Islet of Langerhans (tissue), 1 donor: ENCODE results near the gene ZNF135.
A peak's percentile ranks its signal among the peaks of the same experiment; 100 is the strongest.

ENCODE experiments used
- FAIRE-seq: peaks from one replicate; lab custom pipeline; 2011; peaks lifted over from hg19 to GRCh38; lab: Jason Lieb, UNC

ZNF135 gene

DNA sequence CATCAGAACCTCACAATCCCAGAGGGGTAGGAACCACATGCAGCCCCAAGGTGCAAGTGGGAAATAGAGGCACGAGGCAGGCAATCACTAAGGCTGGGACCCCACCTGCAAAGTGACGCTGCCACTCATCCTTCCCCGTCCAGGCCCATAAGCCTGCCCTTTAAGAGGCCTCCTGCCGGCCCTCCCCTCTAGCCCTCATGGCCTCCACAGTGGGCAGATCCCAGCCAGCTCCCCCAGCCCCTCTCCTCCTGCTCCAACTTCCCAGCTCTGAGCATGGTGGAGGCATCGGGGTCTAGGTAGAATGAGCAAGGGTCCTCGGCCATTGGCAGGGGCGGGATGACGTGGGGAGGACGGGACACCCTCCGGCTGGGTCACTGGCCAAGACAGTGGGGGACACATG lies 36.2 kb downstream of the ZNF135 start:
- no peak for FAIRE-seq

DNA sequence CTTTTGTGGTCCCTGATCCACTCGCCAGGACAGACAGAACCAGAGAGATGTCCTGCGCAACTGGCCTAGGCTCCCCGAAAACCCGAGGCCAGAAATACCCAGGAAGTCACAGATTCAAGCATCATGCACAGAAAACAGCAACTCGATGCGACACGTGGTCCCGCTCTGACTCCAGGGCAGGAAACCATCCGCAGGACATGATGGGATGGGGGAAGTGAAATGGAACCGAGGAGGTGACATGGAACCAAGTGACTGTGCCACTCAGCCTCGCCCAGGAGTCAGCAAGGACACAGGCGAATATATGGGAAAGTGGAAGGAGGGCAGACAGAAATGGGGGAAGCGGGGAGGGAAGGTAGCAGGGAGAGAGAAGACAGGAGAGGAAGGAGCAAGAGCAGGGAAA lies 37.8 kb downstream of the ZNF135 start:
- no peak for FAIRE-seq

DNA sequence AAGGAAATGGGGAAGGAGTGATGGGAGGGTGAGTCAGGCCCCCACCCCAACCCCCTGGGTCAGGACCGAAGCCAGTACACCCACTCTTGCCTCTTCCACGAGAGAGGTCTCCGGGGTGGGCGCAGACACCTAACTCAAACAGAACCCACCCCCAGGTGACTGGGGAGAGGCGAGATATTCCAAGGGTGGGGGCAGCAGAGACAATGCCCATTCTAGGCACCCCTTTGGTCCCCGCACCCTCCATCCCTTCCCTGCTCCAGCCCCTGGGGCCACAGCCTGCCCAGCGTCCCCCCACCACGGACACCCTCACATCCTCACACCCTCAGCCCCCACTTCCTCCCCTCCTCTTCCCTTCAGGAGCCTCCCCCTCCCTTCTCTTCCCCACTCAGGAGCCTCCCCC lies 38.3 kb downstream of the ZNF135 start:
- FAIRE-seq, result no peak

DNA sequence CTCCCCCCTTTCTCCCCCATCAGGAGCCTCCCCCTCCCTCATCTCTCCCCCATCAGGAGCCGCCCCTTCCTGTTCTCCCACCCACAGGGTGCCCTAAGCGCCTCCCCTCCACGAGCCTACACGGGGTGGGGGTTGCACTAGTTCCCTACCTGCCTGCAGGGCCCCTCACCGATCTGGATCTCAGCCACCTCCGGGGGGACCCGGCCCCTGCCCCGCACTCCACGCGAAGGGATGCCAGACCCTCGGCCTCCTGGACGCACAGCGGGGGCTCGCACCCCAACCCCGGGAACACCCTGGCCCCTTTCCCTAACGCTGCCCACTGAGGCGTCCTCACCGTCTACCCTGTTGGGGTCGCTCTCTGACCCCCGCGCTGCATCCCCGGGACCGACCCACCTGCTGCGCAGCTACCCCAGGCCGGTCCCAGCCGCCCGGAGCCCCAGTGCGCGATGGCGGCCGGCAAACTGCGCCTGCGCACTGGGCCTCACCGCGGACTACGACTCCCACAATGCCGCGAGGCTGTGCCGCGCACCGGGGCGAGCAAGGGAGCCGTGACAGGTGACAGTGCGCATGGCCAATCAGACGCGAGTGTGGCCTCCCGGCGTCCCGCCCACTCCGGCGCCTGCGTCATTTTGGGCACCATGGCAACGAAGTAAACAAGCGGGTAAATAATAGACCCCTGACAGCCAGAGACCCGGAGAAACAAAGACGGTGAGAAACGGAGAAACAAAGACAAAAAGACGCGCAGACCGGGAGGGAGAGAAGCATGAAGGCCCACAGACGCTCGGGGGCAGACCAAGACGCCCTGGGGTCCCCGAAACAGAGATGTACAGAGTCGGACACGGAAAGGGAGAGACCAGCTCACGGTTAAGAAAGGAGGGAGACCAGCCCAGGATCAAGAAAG lies 38.9 kb downstream of the ZNF135 start, which contains the start of gene ZSCAN18:
Gene ZSCAN18, minus strand, starts transcription at position 451 of the 901 bp plus-strand sequence. CDS start 7,964 bp downstream, outside the sequence.
- peak; percentile 86 for FAIRE-seq

DNA sequence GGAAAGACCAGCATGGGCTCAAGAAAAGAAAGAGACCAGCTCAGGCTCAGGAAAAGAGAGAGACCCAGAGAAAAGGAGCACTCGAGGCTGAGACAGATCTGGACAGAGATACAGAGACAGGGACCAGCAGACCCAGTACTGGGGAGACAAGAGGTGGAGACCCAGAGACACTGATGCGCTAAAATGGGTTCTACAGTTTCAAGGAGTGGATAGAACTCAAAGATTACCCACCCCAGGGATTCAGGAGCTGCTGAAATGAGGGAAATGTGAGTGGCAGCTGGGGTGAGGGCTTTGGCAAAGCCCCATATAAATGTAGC lies 39.6 kb downstream of the ZNF135 start:
- no peak for FAIRE-seq

DNA sequence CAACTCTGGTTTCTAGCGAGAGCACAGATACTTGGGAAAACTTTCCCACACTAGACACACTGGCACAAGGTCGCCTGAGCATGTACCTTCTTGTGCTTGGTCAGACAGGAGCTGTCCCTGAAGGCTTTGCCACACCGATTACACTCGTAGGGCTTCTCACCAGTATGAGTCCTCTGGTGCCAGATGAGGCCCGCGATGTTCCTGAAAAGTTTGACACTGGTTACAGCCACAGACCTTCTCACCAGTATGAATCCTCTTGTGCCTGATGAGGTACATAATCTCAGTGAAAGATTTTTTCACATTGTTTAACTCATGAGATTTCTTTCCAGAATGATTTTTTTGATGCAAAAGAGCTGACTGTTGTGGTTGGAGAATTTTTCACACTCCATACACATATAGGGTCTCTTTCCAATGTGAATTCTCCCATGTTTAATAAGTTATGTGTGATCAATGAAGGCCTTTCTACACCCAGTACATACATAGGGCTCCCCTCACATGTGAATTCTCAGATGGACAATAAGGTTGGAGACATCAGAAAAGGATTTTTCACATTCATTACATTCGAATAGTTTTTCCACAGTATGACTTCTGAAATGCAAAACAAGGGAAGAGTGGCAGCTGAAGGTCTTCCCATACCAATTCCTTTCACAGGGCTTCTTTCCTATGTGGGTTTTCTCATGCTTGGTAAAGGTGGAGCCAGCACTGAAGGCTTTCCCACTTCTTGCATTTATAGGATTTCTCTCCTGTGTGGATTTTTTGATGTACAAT lies 48.9 kb downstream of the ZNF135 start:
- no peak for FAIRE-seq

DNA sequence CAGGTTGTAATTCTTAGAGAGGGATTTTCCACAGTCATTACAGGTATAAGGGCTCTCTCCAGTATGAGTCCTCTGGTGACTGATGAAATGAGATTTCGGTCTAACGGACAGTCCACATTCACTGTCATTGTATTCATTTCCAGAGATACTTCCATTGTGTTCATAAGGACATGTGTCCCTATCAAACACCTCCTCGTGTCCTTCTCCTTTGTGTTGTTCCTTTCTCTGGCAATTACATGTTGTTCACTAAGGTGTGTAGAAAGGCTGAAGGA lies 49.4 kb downstream of the ZNF135 start:
- FAIRE-seq, result no peak

DNA sequence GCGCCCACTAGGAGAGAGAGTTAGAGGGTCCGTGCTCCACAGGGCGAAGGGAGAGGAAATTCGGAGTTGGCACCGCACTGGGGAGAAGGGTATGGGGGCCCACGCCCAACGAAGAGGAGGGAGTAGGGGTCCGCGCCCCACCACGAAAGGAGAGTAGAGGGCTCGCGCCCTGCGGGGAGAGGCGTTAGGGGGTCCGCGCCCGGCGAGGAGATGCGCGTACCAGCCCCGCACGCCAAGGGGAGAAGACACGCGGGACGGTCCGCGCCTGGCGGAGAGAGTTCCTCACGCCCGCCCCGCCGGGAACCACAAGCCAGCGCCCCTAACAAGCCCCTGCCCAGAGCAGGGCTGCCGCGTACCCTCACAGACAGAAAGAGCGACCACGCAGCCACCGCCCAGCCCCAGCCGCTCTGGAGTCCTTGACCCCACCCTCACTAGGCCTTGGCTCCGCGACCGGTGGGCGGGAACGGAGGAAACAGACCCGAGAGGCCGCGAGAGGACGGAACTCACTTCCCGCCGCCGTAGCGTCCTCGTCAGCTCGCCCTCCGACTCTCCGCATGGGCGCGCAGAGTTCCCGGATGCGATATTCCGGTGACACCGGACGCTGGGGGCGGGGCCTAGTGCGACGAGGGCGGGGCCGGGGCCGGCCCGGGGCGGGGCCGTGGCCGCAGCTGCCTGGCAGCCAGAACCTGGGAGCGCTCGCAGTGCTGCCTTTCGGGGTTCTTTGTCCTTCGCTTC lies 58.9 kb downstream of the ZNF135 start:
- no peak for FAIRE-seq

DNA sequence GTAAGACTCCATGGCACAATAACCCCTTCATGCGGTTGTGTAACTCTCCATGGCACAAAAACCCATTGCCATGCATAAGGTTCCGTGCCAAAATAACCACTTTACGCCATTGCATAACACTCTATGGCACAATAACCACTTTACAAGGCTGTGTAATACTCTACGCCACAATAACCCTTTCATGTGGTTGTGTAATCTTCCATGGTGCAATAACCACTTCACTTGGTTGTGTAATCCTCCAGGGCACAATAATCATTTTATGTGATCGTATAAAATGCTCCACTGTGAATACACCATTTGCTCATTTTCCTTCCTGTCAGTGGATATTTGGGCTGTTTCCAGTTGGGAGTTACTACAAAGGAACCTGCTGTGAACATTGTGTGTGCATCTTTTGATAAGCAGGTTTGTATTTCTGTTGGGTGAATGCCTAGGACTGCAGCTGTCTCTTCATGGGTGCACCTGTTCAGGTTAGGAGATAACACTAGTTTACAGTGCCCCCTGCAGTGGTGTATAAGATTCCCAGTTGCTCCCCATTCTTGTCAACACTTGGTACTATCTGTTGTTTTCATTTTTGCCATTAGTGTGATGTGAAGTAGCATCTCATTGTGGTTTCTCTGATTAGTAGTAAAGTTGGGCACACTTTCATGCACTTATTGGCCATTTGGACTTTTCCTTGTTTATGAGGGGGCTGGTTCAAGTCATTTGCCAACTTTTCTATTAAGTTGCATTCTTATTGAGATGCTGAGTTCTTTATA lies 60.1 kb downstream of the ZNF135 start:
- FAIRE-seq, result no peak
